PC-9 (cell line): Measurements from ENCODE around the gene CMTM4. TPM values are rescaled to one million over a fixed set of nuclear protein-coding genes. Genes with fewer than 3 reads are reported as not detected.

Experiments used
- BruUV-seq: library from RNA; stranded (reverse); fragments of 400-500 nt; replicated peaks from 2 replicates; lab custom pipeline; 2021; lab: Mats Ljungman, UMichigan
- CTCF ChIA-PET: fragments of 300-600 bp; sonication (Branson Sonifier 250); formaldehyde crosslinking; loops from one replicate; lab custom pipeline; 2022; ENCODE audit warnings: antibody characterized with exemption; lab: Charles Lee
- POLR2A ChIA-PET: fragments of 300-600 bp; sonication (Branson Sonifier 250); formaldehyde crosslinking; loops from one replicate; lab custom pipeline; 2022; ENCODE audit warnings: antibody characterized with exemption; ENCODE audit not compliant: unreplicated experiment; lab: Charles Lee
- DNase-seq, 2 experiments: peaks; one replicate each; pipeline versions ENCODE4 v3.0.0 to v3.0.0-alpha.2; 2015 to 2022; ENCODE audit warnings: mixed read lengths in 1 of 2
- H2AFZ ChIP-seq: fragments of 200-600 bp; sonication (generic); 2 replicates; pipeline ENCODE4 v1.8.1; 2017; ENCODE audit warnings: antibody characterized with exemption
- H3F3A ChIP-seq: fragments of 200-600 bp; sonication (generic); 2 replicates; pipeline ENCODE4 v1.8.1; 2017; ENCODE audit warnings: antibody characterized with exemption, mild to moderate bottlenecking, low read depth; ENCODE audit not compliant: insufficient read depth
- H3K27ac ChIP-seq: fragments of 200-600 bp; sonication (generic); 2 replicates; pipeline ENCODE4 v1.6.1; 2016; ENCODE audit warnings: mixed run types
- H3K27me3 ChIP-seq: fragments of 200-600 bp; sonication (generic); 2 replicates; pipeline ENCODE4 v1.6.1; 2016; ENCODE audit warnings: low read depth, mixed run types; ENCODE audit not compliant: insufficient read depth
- H3K36me3 ChIP-seq: fragments of 200-600 bp; sonication (generic); 2 replicates; pipeline ENCODE4 v1.6.1; 2016; ENCODE audit warnings: low read depth, mixed run types
- H3K4me1 ChIP-seq: fragments of 200-600 bp; sonication (generic); replicated peaks from 2 replicates; pipeline ENCODE4 v1.6.1; 2016; ENCODE audit warnings: mixed run types; ENCODE audit not compliant: insufficient read depth
- H3K4me2 ChIP-seq: fragments of 200-600 bp; sonication (generic); 2 replicates; pipeline ENCODE4 v1.6.1; 2017; ENCODE audit warnings: mixed run types
- H3K4me3 ChIP-seq: fragments of 200-600 bp; sonication (generic); 2 replicates; pipeline ENCODE4 v1.6.1; 2016; ENCODE audit warnings: mixed run types
- H3K79me2 ChIP-seq: fragments of 200-600 bp; sonication (generic); 2 replicates; pipeline ENCODE4 v1.6.1; 2017; ENCODE audit warnings: low read depth, mixed run types
- H3K9me2 ChIP-seq: fragments of 200-600 bp; sonication (generic); 2 replicates; pipeline ENCODE4 v1.8.1; 2017; ENCODE audit warnings: mild to moderate bottlenecking; ENCODE audit not compliant: insufficient read depth
- H3K9me3 ChIP-seq: fragments of 200-600 bp; sonication (generic); 2 replicates; pipeline ENCODE4 v1.8.1; 2016; ENCODE audit warnings: low read depth; ENCODE audit not compliant: insufficient read depth
- H4K20me1 ChIP-seq: fragments of 200-600 bp; sonication (generic); 2 replicates; pipeline ENCODE4 v1.8.1; 2017; ENCODE audit not compliant: insufficient read depth
- CTCF ChIP-seq: fragments of 200-600 bp; sonication (generic); conservative IDR thresholded peaks from 2 replicates; pipeline ENCODE4 v1.6.1; 2017; ENCODE audit warnings: mixed run types, antibody characterized with exemption, mild to moderate bottlenecking, moderate library complexity
- EZH2 ChIP-seq: fragments of 200-600 bp; sonication (generic); IDR thresholded peaks from 2 replicates; pipeline ENCODE4 v1.8.0; 2017; ENCODE audit warnings: antibody characterized with exemption, low read depth
- intact Hi-C: fragments of 100-400 bp; cut with micrococcal nuclease; formaldehyde crosslinking; loops from one replicate; pipeline ENCODE4 v1.10.0; 2022; ENCODE audit not compliant: unreplicated experiment
- total RNA-seq: library from RNA; stranded (reverse); gene quantifications from 2 replicates; pipeline ENCODE4 v1.2.3, GENCODE V29; 2021

CMTM4 gene
- total RNA-seq, 1 experiment from 2014 or later, result 81.3 TPM

- intact Hi-C loops, result loop anchor here (2.0 to 5.0 kb wide), 3 partner anchors 97 to 197 kb away; no protein-coding TSS in a partner anchor
- CTCF ChIA-PET, result no interaction called here
- no TSS peak for BruUV-seq
Measured at GRCh38 chr16:66605177-66605978, 91.2 kb downstream of the CMTM4 start.

DNA sequence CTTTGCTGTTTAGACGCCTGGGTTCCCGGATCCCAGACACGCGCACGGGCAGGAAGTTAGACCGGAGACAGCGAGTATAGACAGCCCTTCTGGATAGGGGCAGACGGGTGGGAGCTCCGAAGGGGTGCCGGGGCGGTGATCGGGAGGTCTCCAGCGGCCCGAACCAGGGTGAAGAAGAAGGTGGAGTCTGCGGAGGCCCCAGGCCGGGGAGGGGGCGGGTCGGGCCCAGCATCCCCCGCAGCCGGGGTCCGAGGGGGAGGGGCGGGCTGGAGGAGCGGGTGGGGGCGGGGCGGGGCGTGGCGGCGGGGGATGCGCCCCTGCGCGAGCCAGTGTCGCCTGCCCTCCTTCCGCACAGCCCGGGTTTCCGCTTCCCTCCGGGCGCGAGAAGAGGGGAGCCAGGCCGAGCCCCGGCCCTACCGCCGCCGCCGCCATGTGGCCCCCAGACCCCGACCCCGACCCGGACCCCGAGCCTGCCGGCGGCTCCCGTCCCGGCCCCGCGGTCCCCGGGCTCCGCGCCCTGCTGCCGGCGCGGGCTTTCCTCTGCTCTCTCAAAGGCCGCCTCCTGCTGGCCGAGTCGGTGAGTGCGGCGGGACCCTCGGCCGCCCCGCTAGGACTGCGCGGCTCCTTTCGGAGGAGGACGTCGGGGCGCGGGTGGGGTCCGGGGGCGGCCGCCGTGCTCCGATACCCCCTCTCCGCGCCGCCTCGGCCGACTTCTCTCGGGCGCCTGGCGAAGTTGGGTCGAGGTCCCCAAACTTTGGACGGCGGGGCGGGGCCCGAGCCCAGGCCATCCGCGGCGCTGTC, 92.0 kb downstream of the CMTM4 start, which contains the start of gene CMTM3:
Gene CMTM3 (plus strand): TSS at position 329 of the 801 bp plus-strand sequence. CDS start 102 bp downstream, at position 431.
- no peaks in the 10 kb centered on the region for H3K36me3 ChIP-seq
- POLR2A ChIA-PET, result interaction anchor here (0.6 to 0.7 kb wide), 3 partner anchors 35 to 276 kb away, joined by 6 to 16 read pairs (median 9); no protein-coding TSS in a partner anchor
- peak within 1 kb of the TSS; percentile 80 for H3K4me3 ChIP-seq
- H3K4me2 ChIP-seq, result peak within 1 kb of the TSS; percentile 78
- intact Hi-C loops, result loop anchor here (1.0 to 5.0 kb wide), 5 partner anchors 52 to 196 kb away; partner anchors contain the start of genes CKLF and TK2
- no peak within 1 kb of the TSS for H3K27ac ChIP-seq
- peak in 1 of 2 experiments; percentile 62 for DNase-seq
- TF ChIP-seq EZH2 (no peak), CTCF (peak; percentile 70)
- CTCF ChIA-PET, result no interaction called here
- no peaks in the 10 kb centered on the region for H3K79me2 ChIP-seq
- H3F3A ChIP-seq, result peaks cover 23% of the 10 kb centered on the region; the same call in 1 of the 2 replicates
- peaks cover 14% of the 10 kb centered on the region for H3K4me1 ChIP-seq
- no peaks in the 10 kb centered on the region for H3K9me3 ChIP-seq
- no TSS peak for BruUV-seq
- H3K9me2 ChIP-seq, result no peaks in the 10 kb centered on the region
- no peaks in the 10 kb centered on the region for H3K27me3 ChIP-seq
- H2AFZ ChIP-seq, result peak within 1 kb of the TSS; percentile 70
- H4K20me1 ChIP-seq, result 0 out of 2 replicates have a peak, but pooled peaks cover 4% of the 10 kb centered on the region

More at GRCh38 chr16:66605177-66605978, 91.2 kb downstream of the CMTM4 start:
- Histone ChIP-seq H3K27me3 (no peaks in the 10 kb centered on the region), H4K20me1 (0 out of 2 replicates have a peak, but pooled peaks cover 4% of the 10 kb centered on the region), H3K4me1 (peaks cover 14% of the 10 kb centered on the region), H3K9me3 (no peaks in the 10 kb centered on the region), H3K79me2 (no peaks in the 10 kb centered on the region), H2AFZ (peak overlapping the region; percentile 70), H3K27ac (no peak overlapping the region), H3K36me3 (no peaks in the 10 kb centered on the region), H3K4me2 (peak overlapping the region; percentile 78), H3K9me2 (no peaks in the 10 kb centered on the region), H3K4me3 (peak overlapping the region; percentile 80), H3F3A (peaks cover 23% of the 10 kb centered on the region; the same call in 1 of the 2 replicates)
- peak in 1 of 2 experiments; percentile 55 for DNase-seq
- TF ChIP-seq EZH2 (no peak), CTCF (no peak; the same call in 1 of the 2 replicates)
- POLR2A ChIA-PET, result no interaction called here
